IgD-negative memory B cell (primary cell): ENCODE results near the gene ZMYM3. TPM values are rescaled to one million over a fixed set of nuclear protein-coding genes. Genes with fewer than 3 reads are reported as not detected.
"Not testable (repeated sequence)": the region's sequence is repeated elsewhere in the genome, so short reads cannot be mapped to it uniquely, and the experiment has no call there.

Experiments
- H3K27ac Mint-ChIP-seq, 3 donors: one replicate each; pipeline ENCODE4 v1.8.0; 2020 to 2022; ENCODE audit warnings: mild to moderate bottlenecking in 3 of 3, mixed read lengths in 3 of 3, moderate library complexity in 1 of 3
- H3K27me3 Mint-ChIP-seq: one replicate; pipeline ENCODE4 v1.8.0; 2021; ENCODE audit warnings: mixed read lengths
- H3K36me3 Mint-ChIP-seq: one replicate; pipeline ENCODE4 v1.8.0; 2020; ENCODE audit warnings: mild to moderate bottlenecking, mixed read lengths
- H3K4me1 Mint-ChIP-seq, 3 donors: one replicate each; pipeline ENCODE4 v1.8.0; 2020 to 2022; ENCODE audit warnings: mixed read lengths in 3 of 3, mild to moderate bottlenecking in 1 of 3
- H3K4me3 Mint-ChIP-seq, 4 donors: one replicate each; pipeline ENCODE4 v1.8.0; 2020 to 2022; ENCODE audit warnings: mild to moderate bottlenecking in 4 of 4, mixed read lengths in 4 of 4, moderate library complexity in 3 of 4
- H3K9me3 Mint-ChIP-seq, 3 donors: one replicate each; pipeline ENCODE4 v1.8.0; 2020 to 2021; ENCODE audit warnings: mixed read lengths in 3 of 3, mild to moderate bottlenecking in 1 of 3
- polyA plus RNA-seq: library from polyadenylated mRNA; unstranded; fragments of 300-500 nt; fragmentation: Illumina TruSeq; gene quantifications from one replicate; pipeline ENCODE4 v1.2.3, GENCODE V29; 2021

ZMYM3 gene
- polyA plus RNA-seq, 1 donor from 2014 or later, result 7.0 TPM

DNA sequence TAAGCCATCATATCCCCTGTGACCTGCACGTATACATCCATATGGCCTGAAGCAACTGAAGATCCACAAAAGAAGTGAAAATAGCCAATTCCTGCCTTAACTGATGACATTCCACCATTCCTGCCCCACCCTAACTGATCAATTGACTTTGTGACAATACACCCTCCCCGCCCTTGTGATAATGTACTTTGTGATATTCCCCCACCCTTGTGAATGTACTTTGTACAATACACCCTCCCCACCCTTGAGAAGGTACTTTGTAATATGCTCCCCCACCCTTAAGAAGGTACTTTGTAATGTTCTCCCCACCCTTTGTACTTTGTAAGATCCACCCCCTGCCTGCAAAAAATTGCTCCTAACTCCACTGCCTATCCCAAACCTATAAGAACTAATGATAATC is 18.4 kb upstream of the ZMYM3 start:
- not testable (repeated sequence) for H3K36me3 Mint-ChIP-seq, H3K27me3 Mint-ChIP-seq, H3K4me1 Mint-ChIP-seq, H3K9me3 Mint-ChIP-seq, H3K4me3 Mint-ChIP-seq
- peak overlapping the region in 1 of 3 donors; percentile 76 for H3K27ac Mint-ChIP-seq

DNA sequence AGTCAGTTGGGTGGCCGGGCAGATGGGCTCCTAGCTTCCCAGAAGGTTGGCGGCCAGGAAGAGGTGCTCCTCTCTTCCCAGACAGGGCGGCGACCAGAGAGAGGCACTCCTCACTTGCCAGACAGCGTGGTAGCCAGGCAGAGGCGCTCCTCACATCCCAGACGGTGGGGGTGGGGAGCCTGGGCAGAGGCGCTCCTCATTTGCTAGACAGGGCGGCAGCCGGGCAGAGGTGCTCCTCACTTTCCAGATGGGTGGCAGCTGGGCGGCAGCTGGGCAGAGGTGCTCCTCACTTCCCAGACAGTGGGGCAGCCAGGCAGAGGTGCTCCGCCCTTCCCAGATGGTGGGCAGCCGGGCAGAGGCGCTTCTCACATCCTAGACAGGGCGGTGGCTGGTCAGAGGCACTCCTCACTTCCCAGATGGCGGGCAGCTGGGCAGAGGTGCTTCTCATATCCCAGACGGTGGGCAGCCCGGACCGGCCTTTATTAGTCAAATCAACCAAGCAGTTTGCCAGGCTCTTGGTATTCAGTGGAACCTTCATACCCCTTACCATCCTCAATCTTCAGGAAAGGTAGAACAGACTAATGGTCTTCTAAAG is 16.0 kb upstream of the ZMYM3 start:
- no peak overlapping the region for H3K4me3 Mint-ChIP-seq
- no peaks in the 10 kb centered on the region for H3K4me1 Mint-ChIP-seq
- no peaks in the 10 kb centered on the region for H3K27me3 Mint-ChIP-seq
- H3K9me3 Mint-ChIP-seq, result no peaks in the 10 kb centered on the region
- no peak overlapping the region for H3K27ac Mint-ChIP-seq
- H3K36me3 Mint-ChIP-seq, result peaks cover 6% of the 10 kb centered on the region

DNA sequence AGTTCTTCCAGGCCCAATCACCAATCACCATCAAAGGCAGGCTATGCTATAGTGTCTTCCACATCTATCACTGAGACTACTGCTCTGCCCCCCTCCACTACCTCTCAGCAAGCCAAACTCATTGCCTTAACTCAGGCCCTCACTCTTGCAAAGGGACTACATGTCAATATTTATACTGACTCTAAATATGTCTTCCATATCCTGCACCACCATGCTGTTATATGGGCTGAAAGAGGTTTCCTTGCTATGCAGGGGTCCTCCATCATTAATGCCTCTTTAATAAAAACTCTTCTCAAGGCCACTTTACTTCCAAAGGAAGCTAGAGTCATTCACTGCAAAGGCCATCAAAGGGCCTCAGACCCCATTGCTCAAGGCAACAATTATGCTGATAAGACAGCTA is 14.7 kb upstream of the ZMYM3 start:
- H3K9me3 Mint-ChIP-seq, H3K27ac Mint-ChIP-seq, H3K4me3 Mint-ChIP-seq, H3K4me1 Mint-ChIP-seq, H3K36me3 Mint-ChIP-seq, H3K27me3 Mint-ChIP-seq: not testable (repeated sequence)

DNA sequence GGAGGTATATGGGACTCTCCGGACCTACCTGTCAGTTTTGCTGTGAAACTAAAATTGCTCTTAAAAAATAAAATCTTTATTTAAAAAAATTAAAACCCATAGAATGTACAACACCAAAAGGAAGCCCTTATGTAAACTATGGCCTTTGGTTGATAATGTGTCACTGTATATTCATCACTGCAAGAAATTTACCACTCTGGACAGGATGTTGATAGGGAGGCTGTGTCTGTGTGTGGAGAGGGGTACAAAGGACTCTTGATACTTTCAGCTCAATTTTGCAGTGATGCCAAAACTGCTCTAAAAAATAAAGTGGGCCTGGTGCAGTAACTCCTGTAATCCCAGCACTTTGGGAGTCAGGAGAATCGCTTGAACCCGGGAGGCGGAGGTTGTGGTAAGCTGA is 2.9 kb upstream of the ZMYM3 start:
- Mint-ChIP-seq H3K27ac (peak overlapping the region in 2 of 3 donors; percentile 16 to 88), H3K36me3 (no peaks in the 10 kb centered on the region)

DNA sequence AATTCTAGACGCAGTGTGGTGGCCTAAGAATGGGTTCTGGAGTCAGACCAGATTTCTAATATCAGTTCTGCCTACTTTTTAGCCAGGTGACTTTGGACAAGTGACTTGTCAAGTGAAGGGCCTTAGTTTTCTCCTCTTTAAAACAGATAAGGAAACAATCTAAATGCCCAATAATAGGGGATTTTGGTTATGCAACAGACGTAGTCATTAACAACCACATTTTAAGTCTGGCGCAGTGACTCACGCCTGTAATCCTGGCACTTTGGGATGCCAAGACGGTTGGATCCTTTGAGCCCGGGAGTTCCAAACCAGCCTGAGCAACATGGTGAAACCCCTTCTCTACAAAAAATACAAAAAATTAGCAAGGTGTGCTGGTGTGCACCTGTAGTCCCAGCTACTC is 2.1 kb upstream of the ZMYM3 start:
- H3K36me3 Mint-ChIP-seq, result no peaks in the 10 kb centered on the region
- peaks cover 1 to 16% (median 4%) of the 10 kb centered on the region in 3 donors for H3K4me1 Mint-ChIP-seq
- H3K27me3 Mint-ChIP-seq, result no peaks in the 10 kb centered on the region
- H3K9me3 Mint-ChIP-seq, result no peaks in the 10 kb centered on the region
- H3K4me3 Mint-ChIP-seq, result peak overlapping the region in 1 of 4 donors; percentile 98
- peak overlapping the region in 2 of 3 donors; percentile 73 to 88 for H3K27ac Mint-ChIP-seq

More for the DNA sequence above, 2.9 kb upstream of the ZMYM3 start:
- Mint-ChIP-seq H3K4me3 (peak overlapping the region in 1 of 4 donors; percentile 35), H3K9me3 (no peaks in the 10 kb centered on the region), H3K4me1 (peaks cover 1 to 16% (median 4%) of the 10 kb centered on the region in 3 donors), H3K27me3 (no peaks in the 10 kb centered on the region)

DNA sequence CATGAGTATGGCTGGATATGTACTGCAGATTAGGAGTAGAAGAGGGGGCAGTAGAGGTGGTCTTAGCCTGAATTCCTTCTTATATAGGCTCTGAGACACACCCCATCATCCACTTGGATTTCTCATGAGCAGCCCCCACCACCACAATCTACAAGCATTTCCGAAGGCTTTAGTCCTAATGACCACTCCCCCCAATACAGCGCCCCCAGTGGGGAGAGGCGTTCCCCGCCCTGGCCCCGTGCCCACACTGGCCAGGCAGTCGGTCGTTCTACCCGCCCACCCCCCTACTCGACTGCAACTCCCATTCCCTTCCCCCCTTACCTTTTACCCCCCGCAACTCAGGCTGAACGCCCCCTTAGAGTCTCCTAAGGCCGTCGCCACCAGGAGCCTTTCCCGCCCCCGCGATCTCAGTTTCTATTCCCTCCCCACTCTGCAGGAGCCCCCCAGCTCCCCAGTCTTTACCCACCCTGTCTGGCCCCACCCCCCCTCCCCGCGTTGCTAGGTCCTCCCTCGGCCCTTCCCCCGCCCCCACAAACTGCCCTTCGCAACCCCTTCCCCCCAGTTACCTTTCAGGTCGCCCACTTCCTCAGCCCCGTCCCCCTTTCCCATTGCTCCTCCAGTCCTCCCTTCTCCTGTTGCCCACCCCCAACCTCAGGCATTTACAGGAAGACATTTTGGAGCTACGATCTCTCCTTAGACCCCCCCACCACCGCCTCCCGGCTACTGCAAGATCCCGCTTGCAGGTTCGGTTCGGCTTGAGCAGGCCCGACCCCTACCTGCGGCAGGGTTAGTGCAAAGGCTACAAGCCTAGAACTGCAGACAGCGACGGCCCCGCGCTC is 468 bp downstream of the ZMYM3 start:
- Mint-ChIP-seq H3K27me3 (no peaks in the 10 kb centered on the region), H3K9me3 (no peaks in the 10 kb centered on the region), H3K36me3 (peaks cover 1% of the 10 kb centered on the region), H3K4me3 (peak overlapping the region; percentile 91 to 98 (median 98)), H3K27ac (peak overlapping the region; percentile 73 to 88 (median 78)), H3K4me1 (peaks cover 1 to 16% (median 4%) of the 10 kb centered on the region in 3 donors)

DNA sequence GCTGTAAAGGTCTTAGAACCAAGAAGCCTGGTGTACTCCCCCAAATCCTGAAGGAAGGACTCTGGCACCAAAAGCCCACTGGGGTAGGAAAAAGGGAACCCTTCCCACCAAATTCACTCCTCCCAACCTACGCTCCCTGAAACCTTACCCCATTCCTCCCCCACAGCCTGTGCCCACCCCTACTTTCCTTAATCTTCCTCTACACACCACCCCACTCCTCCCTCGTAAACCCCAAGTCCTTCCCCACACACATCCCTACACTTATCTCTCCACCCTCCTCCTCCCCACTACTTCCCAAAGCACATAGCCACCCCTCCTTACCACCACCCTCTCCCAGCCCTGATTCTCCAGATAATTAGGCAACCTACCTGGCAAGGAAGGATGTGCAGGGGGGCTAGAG is 1.7 kb downstream of the ZMYM3 start:
- Mint-ChIP-seq H3K27me3 (no peaks in the 10 kb centered on the region), H3K4me3 (peak overlapping the region in 2 of 4 donors; percentile 50 to 80), H3K4me1 (peaks cover 1 to 16% (median 4%) of the 10 kb centered on the region in 3 donors), H3K9me3 (no peaks in the 10 kb centered on the region), H3K27ac (no peak overlapping the region), H3K36me3 (peaks cover 1% of the 10 kb centered on the region)

DNA sequence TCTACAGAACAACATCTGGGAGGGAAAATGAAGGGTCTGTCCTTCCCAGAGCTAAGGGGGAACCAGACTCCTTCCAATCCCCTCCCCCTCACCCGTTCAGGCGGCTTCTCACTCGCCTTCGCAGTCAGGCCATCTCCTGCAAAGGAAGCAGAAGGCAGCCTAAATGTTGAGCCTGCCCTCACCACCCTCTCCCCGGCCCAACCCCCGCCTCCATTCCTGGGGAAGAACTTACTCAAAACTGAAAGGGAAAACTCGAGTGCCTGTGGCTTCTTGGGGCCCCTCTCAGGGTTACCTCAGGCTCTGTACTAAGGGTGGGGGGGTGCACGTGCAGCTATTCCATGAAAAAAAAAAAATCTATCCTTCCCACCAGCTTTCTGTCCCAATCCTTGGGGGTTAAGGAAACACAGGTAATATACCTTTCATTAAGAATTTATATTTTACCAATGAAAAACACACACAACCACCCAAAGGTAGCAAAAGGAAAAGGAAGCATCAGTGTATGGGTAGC is 2.4 kb downstream of the ZMYM3 start:
- Mint-ChIP-seq H3K36me3 (peaks cover 1% of the 10 kb centered on the region), H3K27ac (no peak overlapping the region), H3K4me3 (peak overlapping the region in 2 of 4 donors; percentile 50 to 80), H3K9me3 (no peaks in the 10 kb centered on the region), H3K4me1 (peaks cover 1 to 16% (median 4%) of the 10 kb centered on the region in 3 donors), H3K27me3 (no peaks in the 10 kb centered on the region)

DNA sequence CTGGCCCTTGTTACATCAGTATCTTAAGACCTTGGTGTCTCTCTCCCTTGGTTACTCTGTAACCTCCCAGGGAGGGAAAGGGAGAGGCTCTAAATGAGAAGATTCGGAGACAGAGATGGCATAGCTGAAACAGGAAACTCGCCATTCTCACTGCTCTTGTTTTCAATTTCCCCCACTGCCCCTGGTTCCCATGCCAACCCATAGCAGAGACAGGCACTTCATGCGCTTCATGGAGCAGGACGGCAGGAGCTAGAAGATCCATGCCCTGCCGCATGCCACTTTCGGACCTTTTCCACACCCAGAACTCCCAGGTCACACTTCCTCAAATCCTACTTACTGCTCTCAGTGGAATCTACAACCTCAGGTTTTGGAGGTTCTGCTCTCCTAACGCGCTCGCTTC is 3.1 kb downstream of the ZMYM3 start:
- H3K9me3 Mint-ChIP-seq, result no peaks in the 10 kb centered on the region
- peaks cover 1 to 14% (median 4%) of the 10 kb centered on the region in 3 donors for H3K4me1 Mint-ChIP-seq
- no peak overlapping the region for H3K4me3 Mint-ChIP-seq
- no peaks in the 10 kb centered on the region for H3K27me3 Mint-ChIP-seq
- peak overlapping the region in 1 of 3 donors; percentile 50 for H3K27ac Mint-ChIP-seq
- H3K36me3 Mint-ChIP-seq, result peaks cover 1% of the 10 kb centered on the region

DNA sequence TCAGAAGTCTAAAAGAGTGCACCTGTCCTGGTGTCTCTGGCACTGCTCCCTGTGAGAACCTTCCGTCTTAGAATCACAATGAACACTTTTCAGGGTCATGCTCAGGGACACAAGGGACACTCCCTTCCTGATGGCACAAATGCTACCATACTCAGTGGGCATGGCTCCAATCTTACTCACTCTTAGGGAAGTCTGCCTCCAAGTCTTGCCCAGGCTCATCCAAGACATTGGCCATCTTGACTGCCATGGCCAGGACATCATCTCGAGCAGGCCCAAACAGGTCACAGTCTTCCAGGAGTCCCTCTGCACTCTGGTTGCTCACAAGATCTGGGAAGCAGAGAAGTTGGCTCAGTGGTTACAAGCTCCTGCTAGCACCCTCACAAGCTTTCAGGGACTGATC is 8.8 kb downstream of the ZMYM3 start:
- no peak overlapping the region for H3K4me3 Mint-ChIP-seq
- no peak overlapping the region for H3K27ac Mint-ChIP-seq
- H3K9me3 Mint-ChIP-seq, result no peaks in the 10 kb centered on the region
- no peaks in the 10 kb centered on the region for H3K4me1 Mint-ChIP-seq
- H3K27me3 Mint-ChIP-seq, result no peaks in the 10 kb centered on the region
- H3K36me3 Mint-ChIP-seq, result peaks cover 5% of the 10 kb centered on the region

DNA sequence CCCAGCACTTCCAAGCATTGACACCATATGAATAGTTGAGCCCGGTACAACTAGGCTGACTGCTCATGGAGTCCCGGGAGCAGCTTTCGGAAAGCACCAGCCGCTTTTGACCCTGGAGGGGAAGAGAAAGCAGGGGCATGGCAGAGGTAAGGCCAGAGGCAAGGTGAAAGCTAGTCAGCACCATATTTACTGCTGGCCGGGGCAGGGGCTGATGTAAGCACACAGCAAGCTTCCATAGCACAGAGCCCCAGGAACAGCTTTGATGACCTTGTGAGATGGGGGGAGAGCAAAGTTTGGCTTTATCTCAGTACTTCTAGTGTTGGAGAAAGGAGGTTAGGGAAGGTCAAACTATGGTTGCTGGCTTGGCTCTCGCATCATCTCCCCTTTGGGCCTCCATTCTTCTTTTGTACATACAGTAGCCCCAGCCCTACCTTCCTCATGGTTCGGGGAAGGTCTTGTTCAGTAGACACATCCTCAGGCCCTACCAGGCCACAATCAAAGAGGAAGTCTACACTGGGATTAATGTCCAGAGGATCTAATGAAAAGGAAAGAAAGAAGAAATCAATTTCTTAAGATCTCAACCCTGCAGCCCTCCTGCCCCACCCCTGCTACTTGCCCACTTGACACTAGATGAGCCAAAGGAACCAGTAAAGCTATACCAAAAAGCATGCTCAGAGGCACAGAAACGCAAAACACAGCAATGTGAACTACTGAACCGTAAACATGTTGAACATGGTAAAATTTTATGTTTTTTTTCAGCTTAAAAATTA is 9.4 kb downstream of the ZMYM3 start:
- no peak overlapping the region for H3K27ac Mint-ChIP-seq
- H3K4me3 Mint-ChIP-seq, result no peak overlapping the region
- H3K4me1 Mint-ChIP-seq, result no peaks in the 10 kb centered on the region
- peaks cover 5% of the 10 kb centered on the region for H3K36me3 Mint-ChIP-seq
- H3K27me3 Mint-ChIP-seq, result no peaks in the 10 kb centered on the region
- H3K9me3 Mint-ChIP-seq, result no peaks in the 10 kb centered on the region

DNA sequence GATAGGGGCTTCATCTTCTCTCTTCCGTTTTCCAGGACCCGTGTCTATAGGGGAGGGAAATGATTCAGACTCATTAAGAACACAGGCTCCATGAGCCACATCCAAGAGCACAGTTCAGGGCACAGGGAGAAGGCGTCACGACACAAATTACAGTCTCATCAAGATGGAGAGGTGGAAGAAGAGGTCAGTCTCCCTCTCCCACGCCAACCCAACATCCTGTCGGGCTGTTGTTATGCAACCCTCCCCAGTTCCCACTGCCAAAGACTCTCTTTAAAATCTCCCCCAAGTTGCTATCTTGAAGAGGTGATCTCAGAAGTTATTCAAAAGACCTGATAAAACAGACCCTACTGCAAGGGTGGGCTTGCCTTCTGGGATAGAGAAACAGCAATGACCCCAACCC is 12.6 kb downstream of the ZMYM3 start:
- H3K4me3 Mint-ChIP-seq, result no peak overlapping the region
- no peaks in the 10 kb centered on the region for H3K9me3 Mint-ChIP-seq
- H3K4me1 Mint-ChIP-seq, result peaks cover 0 to 2% (median 0%) of the 10 kb centered on the region in 3 donors
- no peak overlapping the region for H3K27ac Mint-ChIP-seq
- H3K27me3 Mint-ChIP-seq, result peaks cover 2% of the 10 kb centered on the region
- peaks cover 6% of the 10 kb centered on the region for H3K36me3 Mint-ChIP-seq

DNA sequence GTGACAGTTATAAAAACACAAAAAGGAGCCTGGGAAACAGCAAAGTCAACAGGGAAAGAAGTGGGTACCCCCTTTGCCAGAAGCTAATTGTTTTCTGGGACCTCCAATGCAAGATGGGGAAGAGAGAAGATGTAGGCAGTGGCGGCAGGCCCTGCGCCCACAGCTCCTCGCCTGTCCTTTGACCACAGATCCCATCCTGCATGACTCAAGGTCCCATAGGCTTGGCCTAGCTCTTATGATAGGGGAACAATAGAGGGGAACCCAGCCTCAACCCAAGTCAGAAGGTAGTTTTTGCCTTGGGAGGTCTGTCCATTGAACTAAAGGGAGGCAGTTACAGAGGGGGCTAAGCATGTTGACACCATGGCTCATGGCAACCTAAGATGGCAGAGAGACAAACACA is 14.2 kb downstream of the ZMYM3 start:
- Mint-ChIP-seq H3K4me1 (peaks cover 0 to 2% (median 2%) of the 10 kb centered on the region in 3 donors), H3K27me3 (peaks cover 2% of the 10 kb centered on the region), H3K36me3 (peaks cover 2% of the 10 kb centered on the region), H3K9me3 (no peaks in the 10 kb centered on the region), H3K4me3 (no peak overlapping the region), H3K27ac (no peak overlapping the region)

DNA sequence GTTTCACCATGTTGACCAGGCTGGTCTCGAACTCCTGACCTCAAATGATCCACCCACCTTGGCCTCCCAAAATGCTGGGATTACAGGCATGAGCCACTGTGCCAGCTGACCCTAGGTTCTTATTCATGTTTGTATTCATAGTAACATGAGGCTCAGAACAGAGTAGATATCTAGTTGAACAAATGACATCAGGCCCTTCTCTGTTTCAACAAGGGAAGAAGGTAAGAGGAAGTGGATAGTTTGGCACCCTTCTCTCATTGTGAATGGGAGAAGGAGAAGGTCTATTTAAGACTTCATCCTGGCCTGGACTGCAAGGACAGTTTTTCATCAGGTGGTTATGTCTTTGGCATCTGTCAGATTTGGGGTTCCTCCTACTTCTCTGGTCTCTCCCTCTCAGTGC is 17.1 kb downstream of the ZMYM3 start:
- Mint-ChIP-seq H3K4me1 (peaks cover 0 to 4% (median 3%) of the 10 kb centered on the region in 3 donors), H3K4me3 (no peak overlapping the region), H3K36me3 (peaks cover 3% of the 10 kb centered on the region), H3K9me3 (no peaks in the 10 kb centered on the region), H3K27ac (no peak overlapping the region), H3K27me3 (peaks cover 2% of the 10 kb centered on the region)

DNA sequence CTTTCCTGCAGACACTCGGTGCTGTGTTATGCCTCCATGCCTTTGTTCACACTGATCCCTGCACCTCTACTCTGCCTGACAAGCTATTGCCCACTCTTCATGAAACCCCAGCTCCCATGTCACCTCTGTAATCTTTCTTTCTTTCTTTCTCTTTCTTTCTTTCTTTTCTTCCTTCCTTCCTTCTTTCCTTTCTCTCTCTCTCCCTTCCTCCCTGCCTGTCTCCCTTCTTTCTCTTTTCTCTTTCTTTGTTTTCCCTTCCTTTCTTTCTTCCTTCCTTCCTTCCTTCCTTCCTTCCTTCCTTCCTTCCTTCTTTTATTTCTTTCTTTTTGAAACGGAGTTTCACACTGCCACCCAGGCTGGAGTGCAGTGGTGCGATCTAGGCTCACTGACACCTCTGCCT is 18.5 kb downstream of the ZMYM3 start:
- Mint-ChIP-seq H3K36me3 (peaks cover 3% of the 10 kb centered on the region), H3K4me1 (peaks cover 0 to 7% (median 4%) of the 10 kb centered on the region in 3 donors), H3K27ac (no peak overlapping the region), H3K27me3 (peaks cover 2% of the 10 kb centered on the region), H3K9me3 (no peaks in the 10 kb centered on the region), H3K4me3 (no peak overlapping the region)
